IPS DF 6.9 (cell line): ENCODE data around the gene NUP98.

Source experiments
- DNase-seq: peaks from one replicate; pipeline ENCODE4 v3.0.0-alpha.2; 2013; ENCODE audit warnings: low read depth, low spot score
- H3K27ac ChIP-seq: one replicate; pipeline ENCODE4 v1.5.1; 2013; ENCODE audit warnings: low read length, control low read depth
- H3K27me3 ChIP-seq: 2 replicates; pipeline ENCODE4 v1.6.1; 2013; ENCODE audit warnings: mild to moderate bottlenecking, low read length; ENCODE audit not compliant: control insufficient read depth, insufficient read depth
- H3K36me3 ChIP-seq: 2 replicates; pipeline ENCODE4 v1.6.1; 2013; ENCODE audit warnings: low read length; ENCODE audit not compliant: control insufficient read depth, insufficient read depth
- H3K4me1 ChIP-seq: 2 replicates; pipeline ENCODE4 v1.6.1; 2013; ENCODE audit warnings: low read length; ENCODE audit not compliant: control insufficient read depth, insufficient read depth
- H3K4me3 ChIP-seq: 2 replicates; pipeline ENCODE4 v1.5.1; 2013; ENCODE audit warnings: mild to moderate bottlenecking, low read length
- H3K9me3 ChIP-seq: 2 replicates; pipeline ENCODE4 v1.6.1; 2013; ENCODE audit warnings: low read length, inconsistent platforms; ENCODE audit not compliant: control insufficient read depth, insufficient read depth
- WGBS: extraction: QIAGEN DNeasy Blood & Tissue Kit; methylation state at CpG from one replicate; pipeline ENCODE4 v1.1.7; 2013; ENCODE audit warnings: mixed read lengths, missing lambda C conversion rate; ENCODE audit not compliant: insufficient read length, insufficient coverage; 5-methylcytosine and 5-hydroxymethylcytosine counted together

The NUP98 gene

DNA sequence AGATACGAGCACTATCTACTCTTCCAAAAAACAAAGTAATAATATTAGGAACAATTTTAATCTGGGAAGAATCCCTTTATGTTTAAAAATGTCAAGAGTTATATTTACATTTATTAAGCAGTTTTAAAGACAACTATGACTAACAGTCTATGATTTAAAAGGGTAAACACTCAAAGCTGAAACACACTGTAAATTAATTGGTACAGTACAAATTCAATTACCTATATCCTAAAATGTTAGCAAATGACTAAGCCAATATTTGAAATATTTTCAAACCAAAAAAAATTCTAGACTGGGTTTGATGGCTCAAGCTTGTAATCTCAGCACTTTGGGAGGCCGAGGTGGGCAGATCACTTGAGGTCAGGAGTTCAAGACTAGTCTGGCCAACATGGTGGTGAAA is 90.2 kb downstream of the NUP98 start:
- Histone ChIP-seq H3K9me3 (no peaks in the 10 kb centered on the region), H3K36me3 (peaks cover 4% of the 10 kb centered on the region; the same call in 1 of the 2 replicates), H3K27me3 (no peaks in the 10 kb centered on the region), H3K27ac (no peak overlapping the region), H3K4me1 (peaks cover 1% of the 10 kb centered on the region), H3K4me3 (no peak overlapping the region)
- no CpG with 5 or more reads among the region's 2 CpGs for WGBS
- DNase-seq: no peak

DNA sequence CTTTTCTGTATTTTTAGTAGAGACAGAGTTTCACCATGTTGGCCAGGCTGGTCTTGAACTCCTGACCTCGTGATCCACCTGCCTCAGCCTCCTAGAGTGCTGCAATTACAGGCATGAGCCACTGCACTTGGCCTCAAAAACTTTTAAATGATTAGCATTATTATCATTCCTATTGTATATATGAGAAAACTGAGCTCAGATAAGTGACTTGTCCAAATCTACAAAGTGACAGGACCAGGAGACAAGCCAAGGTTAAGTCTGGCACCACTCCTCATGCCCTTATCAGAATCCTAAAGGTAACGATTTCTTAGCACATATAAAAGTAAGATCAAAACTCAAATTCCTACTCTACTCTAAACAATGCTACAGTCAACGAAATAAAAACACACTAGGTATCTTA is 94.0 kb downstream of the NUP98 start:
- H3K4me3 ChIP-seq: no peak overlapping the region
- no peak overlapping the region for H3K27ac ChIP-seq
- H3K27me3 ChIP-seq: no peaks in the 10 kb centered on the region
- WGBS: 100% methylated on average over 1 of the region's 3 CpGs
- H3K36me3 ChIP-seq: peaks cover 15% of the 10 kb centered on the region; the same call in 1 of the 2 replicates
- no peak for DNase-seq
- H3K4me1 ChIP-seq: no peaks in the 10 kb centered on the region
- no peaks in the 10 kb centered on the region for H3K9me3 ChIP-seq

DNA sequence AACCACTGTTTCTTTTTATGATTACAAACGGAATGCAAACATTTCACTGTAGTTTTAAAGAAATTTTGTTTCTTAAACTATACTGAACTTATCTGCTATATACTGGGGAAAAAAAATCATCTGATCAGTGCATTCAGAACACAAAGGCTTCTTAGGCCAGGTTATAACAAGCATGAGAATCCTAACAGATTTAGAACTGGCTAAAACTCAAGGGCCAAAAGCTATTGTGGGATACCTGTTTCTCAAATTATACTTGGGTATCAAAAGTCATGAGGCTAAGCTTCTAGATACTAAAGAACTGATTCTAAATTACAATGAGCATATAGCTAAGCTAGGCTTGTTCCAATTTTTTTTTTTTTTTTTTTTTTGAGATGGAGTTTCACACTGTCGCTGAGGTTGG is 96.4 kb downstream of the NUP98 start:
- H3K4me3 ChIP-seq: no peak overlapping the region
- H3K9me3 ChIP-seq: no peaks in the 10 kb centered on the region
- no peak for DNase-seq
- no CpG with 5 or more reads among the region's 2 CpGs for WGBS
- H3K27ac ChIP-seq: no peak overlapping the region
- H3K27me3 ChIP-seq: no peaks in the 10 kb centered on the region
- H3K36me3 ChIP-seq: peaks cover 20% of the 10 kb centered on the region; the same call in 1 of the 2 replicates
- H3K4me1 ChIP-seq: no peaks in the 10 kb centered on the region

DNA sequence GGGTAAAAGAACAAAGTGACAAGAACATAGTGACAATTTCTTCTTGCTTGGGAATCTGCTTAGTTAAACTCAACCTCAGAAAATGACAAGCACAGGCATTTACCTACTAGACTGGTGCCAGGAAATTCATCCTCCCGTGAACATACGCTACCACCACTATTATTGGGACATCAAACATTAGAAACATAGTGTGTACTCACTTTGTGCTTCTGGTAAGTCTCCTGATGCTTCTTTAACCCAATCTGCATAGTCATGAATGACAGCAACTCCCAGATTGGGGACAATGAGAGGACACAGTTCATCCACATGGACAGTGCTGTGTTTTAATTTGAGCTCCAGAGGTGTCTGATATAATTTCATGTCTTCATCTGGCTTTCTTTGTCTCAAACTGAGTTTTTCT is 96.9 kb downstream of the NUP98 start:
- H3K36me3 ChIP-seq: peaks cover 23% of the 10 kb centered on the region; the same call in 1 of the 2 replicates
- H3K9me3 ChIP-seq: no peaks in the 10 kb centered on the region
- H3K4me1 ChIP-seq: no peaks in the 10 kb centered on the region
- H3K27ac ChIP-seq: no peak overlapping the region
- no peak overlapping the region for H3K4me3 ChIP-seq
- DNase-seq: no peak
- H3K27me3 ChIP-seq: no peaks in the 10 kb centered on the region
- WGBS: no CpG with 5 or more reads among the region's 2 CpGs

DNA sequence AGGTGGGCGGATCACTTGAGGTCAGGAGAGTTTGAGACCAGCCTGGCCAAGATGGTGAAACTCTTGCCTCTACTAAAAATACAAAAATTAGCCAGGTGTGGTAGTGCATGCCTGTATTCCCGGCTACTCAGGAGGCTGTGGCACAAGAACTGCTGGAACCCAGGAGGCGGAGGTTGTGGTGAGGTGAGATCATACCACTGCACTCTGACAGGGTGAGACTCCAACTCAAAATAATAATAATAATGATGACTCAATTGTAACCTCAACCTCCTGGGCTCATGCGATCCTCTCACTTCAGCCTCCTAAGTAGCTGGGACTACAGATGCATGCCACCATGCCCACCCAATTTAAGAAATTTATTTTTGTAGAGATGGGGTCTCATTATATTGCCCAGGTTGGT is 110.6 kb downstream of the NUP98 start:
- Histone ChIP-seq H3K4me1 (no peaks in the 10 kb centered on the region), H3K27me3 (no peaks in the 10 kb centered on the region), H3K4me3 (no peak overlapping the region), H3K36me3 (peaks cover 21% of the 10 kb centered on the region), H3K27ac (no peak overlapping the region), H3K9me3 (no peaks in the 10 kb centered on the region)
- no peak for DNase-seq
- no CpG with 5 or more reads among the region's 4 CpGs for WGBS

DNA sequence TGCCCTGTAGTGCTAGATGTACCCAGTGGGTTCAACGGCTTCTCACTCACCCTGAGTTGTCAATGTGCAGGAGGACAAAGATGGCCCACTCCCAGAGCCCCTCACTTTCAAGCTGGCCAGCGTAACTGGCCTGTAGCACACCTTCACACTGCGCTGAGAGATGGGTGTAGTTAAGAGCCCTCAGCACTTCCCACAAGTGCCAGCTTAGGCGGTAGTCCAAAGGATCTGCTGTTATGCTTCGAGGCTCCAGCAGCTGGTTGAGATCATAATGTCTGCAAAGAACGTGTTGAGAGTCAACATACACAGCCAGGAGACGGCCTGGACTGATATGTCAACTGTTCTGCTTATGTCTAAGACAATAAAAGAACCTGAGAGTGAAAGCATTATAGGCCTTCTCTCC is 111.4 kb downstream of the NUP98 start:
- Histone ChIP-seq H3K4me3 (no peak overlapping the region), H3K9me3 (no peaks in the 10 kb centered on the region), H3K36me3 (peaks cover 19% of the 10 kb centered on the region), H3K27ac (no peak overlapping the region), H3K4me1 (no peaks in the 10 kb centered on the region), H3K27me3 (no peaks in the 10 kb centered on the region)
- DNase-seq: no peak
- WGBS: no CpG with 5 or more reads among the region's 7 CpGs

DNA sequence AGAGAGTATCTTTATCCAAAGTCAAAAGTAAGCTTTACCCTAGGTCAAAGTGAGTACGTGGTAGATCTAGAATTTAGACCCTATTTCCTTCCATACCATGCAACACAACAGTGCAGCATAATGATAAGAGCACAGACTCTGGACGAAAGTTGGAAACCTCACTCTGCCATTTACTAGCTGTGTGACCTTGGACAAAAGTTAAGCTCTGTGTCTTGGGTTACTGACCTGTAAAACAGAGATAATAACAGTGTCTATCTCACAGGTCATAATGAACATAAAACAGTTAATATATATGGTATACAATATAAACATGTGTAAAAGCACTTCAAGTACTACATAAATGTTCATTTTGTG is 112.6 kb downstream of the NUP98 start:
- Histone ChIP-seq H3K4me1 (no peaks in the 10 kb centered on the region), H3K4me3 (no peak overlapping the region), H3K27ac (no peak overlapping the region), H3K36me3 (peaks cover 19% of the 10 kb centered on the region), H3K27me3 (no peaks in the 10 kb centered on the region), H3K9me3 (no peaks in the 10 kb centered on the region)
- DNase-seq: no peak
- WGBS: no CpG with 5 or more reads among the region's 2 CpGs

DNA sequence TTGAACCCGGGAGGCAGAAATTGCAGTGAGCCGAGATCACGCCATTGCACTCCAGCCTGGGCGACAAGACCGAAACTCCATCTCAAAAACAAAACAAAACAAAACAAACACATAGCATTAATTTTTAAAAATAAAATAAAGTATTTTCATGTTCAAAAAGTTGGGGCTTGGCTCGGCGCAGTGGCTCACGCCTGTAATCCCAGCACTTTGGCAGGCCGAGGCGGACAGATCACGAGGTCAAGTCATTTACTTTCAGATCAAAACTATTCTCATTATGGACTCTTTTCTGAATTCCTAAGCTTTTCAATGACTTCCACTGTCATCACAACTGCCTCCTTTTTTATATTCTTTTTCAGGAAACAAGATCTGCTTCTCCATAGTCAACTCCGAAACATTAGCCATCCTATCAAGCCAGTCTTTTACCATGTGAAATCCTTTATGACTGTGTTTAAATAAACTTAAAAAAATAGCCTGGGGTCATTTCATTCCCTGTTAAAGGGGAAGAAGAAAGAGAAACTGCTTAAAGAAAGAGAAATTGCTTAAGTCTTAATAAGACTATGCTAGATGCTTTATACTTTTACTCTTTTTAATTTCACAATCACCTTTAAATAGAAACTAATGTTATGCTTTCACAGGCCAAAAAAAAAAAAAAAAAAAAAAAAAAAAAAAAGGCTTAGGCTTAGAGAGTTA is 113.1 kb downstream of the NUP98 start:
- Histone ChIP-seq H3K27ac (no peak overlapping the region), H3K4me3 (no peak overlapping the region), H3K27me3 (no peaks in the 10 kb centered on the region), H3K9me3 (no peaks in the 10 kb centered on the region), H3K36me3 (peaks cover 23% of the 10 kb centered on the region), H3K4me1 (no peaks in the 10 kb centered on the region)
- WGBS: no CpG with 5 or more reads among the region's 12 CpGs
- no peak for DNase-seq

DNA sequence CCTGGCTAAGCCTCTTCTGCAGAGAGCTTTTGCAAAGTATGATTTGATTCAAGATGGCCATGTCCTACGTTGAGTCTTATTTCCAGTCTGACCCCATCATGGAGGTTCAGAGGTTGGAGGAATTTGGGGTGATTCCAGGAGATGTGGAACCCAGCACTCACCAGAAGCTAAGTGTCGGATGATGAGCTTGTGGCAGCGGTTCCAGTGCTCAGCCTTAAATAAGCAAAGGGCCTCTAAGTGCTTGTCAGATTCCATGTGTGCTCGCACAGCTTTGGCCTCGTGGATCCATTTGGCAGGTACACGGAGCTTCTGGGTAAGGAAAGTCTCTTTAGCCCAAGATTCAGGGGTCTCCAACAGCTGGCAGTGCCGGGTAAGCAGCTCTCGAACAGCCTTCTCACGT is 114.3 kb downstream of the NUP98 start:
- H3K4me3 ChIP-seq: no peak overlapping the region
- H3K9me3 ChIP-seq: no peaks in the 10 kb centered on the region
- no peak for DNase-seq
- no CpG with 5 or more reads among the region's 9 CpGs for WGBS
- no peaks in the 10 kb centered on the region for H3K27me3 ChIP-seq
- H3K36me3 ChIP-seq: peaks cover 22% of the 10 kb centered on the region
- no peak overlapping the region for H3K27ac ChIP-seq
- no peaks in the 10 kb centered on the region for H3K4me1 ChIP-seq

DNA sequence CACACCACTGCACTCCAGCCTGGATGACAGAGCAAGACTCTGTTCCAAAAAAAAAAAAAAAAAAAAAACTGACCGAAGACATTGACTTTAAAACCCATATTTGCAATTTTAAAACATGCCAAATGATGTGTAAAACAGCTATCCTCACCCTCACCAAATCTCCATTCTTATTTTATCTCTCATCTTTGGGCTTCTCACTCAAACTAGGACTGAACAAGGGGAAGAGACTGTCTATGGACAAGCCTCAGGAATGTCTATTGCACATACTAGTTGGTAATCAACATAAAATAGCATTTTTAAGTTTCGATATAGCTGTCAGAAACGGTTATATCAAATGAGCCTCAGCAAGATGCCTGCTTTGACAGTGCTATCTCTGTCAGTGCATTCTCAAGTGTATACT is 118.3 kb downstream of the NUP98 start:
- WGBS: no CpG with 5 or more reads among the region's 3 CpGs

DNA sequence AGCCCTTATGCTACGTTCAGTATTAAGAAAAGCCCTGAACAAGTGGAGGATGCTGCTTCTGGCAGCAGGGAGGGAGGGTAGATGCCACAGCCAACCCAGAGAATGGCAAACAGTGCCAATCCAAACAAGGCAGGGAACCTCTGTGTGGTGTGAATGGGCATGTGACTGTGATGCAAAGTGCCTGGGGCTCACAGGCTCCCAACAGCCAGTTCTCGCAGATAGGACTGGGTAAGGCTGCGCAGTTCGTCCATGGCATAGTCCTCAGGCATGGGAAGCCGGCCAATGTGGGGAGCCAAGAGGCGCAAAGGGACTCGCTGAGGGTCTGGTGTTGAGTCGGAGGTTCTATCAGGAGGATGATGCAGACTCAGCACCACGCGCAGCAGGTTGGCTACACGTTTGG is 121.4 kb downstream of the NUP98 start:
- Histone ChIP-seq H3K27ac (no peak overlapping the region), H3K4me1 (no peaks in the 10 kb centered on the region), H3K36me3 (peaks cover 26% of the 10 kb centered on the region), H3K9me3 (no peaks in the 10 kb centered on the region), H3K27me3 (no peaks in the 10 kb centered on the region), H3K4me3 (no peak overlapping the region)
- no CpG with 5 or more reads among the region's 11 CpGs for WGBS
- no peak for DNase-seq

More for the DNA sequence above, 118.3 kb downstream of the NUP98 start:
- no peaks in the 10 kb centered on the region for H3K9me3 ChIP-seq
- no peak for DNase-seq
- no peak overlapping the region for H3K27ac ChIP-seq
- no peak overlapping the region for H3K4me3 ChIP-seq
- no peaks in the 10 kb centered on the region for H3K27me3 ChIP-seq
- peaks cover 35% of the 10 kb centered on the region for H3K36me3 ChIP-seq
- no peaks in the 10 kb centered on the region for H3K4me1 ChIP-seq
